Body of pancreas (tissue), 4 donors: ENCODE data around the gene NHERF1.

ENCODE experiments used
- POLR2A ChIP-seq, 3 donors: fragments of 450-650 bp; IDR thresholded peaks; one replicate each; pipeline ENCODE4 v1.6.1; 2016; ENCODE audit warnings: antibody characterized with exemption in 3 of 3, mild to moderate bottlenecking in 2 of 3
- TF ChIP-seq, protein P1 (sequence below), 7 experiments: fragments of 450-650 bp in 4 of 7; fragments of 200-600 bp in 3 of 7; sonication (generic) in 3 of 7; IDR thresholded peaks; one replicate each; pipeline ENCODE4 v1.5.1; 2016 to 2019; ENCODE audit warnings: antibody characterized with exemption in 7 of 7

DNA sequence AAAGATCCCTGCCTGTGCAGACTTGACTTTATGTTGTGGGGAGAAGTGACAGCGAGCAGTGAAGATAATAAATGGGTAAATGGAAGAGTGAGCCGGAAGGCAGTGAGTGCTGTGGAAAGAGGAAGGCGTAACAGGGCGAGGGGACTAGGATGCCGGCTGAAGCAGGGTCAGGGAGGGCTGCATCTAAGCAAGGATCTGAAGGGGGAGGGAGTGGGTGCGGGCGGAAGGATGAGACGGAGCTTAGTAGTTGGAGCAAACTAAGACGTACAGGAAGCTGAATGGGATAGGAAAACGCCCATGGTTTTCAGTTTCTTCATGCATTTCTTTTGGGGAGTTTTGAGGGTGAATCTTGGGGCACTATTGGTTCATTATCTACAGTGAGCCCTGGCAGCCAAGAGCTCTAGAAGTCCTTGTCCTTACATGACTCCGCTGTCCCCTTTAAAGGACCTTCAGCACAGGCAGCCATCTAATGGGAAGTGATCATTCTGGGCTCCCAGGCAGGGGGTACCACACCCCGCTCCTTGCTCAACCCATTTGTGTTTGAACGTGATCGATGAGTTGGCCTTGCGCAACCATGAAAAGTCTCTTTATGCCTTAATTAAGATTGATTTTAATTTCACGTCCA, 38.1 kb downstream of the NHERF1 start:
- TF ChIP-seq, protein P1, sequence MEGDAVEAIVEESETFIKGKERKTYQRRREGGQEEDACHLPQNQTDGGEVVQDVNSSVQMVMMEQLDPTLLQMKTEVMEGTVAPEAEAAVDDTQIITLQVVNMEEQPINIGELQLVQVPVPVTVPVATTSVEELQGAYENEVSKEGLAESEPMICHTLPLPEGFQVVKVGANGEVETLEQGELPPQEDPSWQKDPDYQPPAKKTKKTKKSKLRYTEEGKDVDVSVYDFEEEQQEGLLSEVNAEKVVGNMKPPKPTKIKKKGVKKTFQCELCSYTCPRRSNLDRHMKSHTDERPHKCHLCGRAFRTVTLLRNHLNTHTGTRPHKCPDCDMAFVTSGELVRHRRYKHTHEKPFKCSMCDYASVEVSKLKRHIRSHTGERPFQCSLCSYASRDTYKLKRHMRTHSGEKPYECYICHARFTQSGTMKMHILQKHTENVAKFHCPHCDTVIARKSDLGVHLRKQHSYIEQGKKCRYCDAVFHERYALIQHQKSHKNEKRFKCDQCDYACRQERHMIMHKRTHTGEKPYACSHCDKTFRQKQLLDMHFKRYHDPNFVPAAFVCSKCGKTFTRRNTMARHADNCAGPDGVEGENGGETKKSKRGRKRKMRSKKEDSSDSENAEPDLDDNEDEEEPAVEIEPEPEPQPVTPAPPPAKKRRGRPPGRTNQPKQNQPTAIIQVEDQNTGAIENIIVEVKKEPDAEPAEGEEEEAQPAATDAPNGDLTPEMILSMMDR (IDR thresholded peaks at IDR 0.05), result no peak
- no peak for TF ChIP-seq POLR2A (IDR thresholded peaks at IDR 0.05)
